ENCODE measurements around the gene EPHA5.

GRCh38 chr4:65668201-65669089, 1.8 kb downstream of the EPHA5 start:
- TF ChIP-seq GATA2 (IDR thresholded peaks at IDR 0.05; ENCODE audit: low read depth, low read length), result no peak
- TF ChIP-seq GATA3 (IDR thresholded peaks at IDR 0.05; ENCODE audit: low read depth, low read length), result no peak
